HepG2 (cell line): ENCODE results near the gene ZBTB8OS. TPM values are rescaled to one million over a fixed set of nuclear protein-coding genes. Genes with fewer than 3 reads are reported as not detected.
A peak's percentile ranks its signal among the peaks of the same experiment; 100 is the strongest.

Experiments
- ATAC-seq: fragments of 200-7000 bp; cut with Tn5 transposase; 3 replicates; pipeline ENCODE4 v1.9.1; 2020; ENCODE audit warnings: mild to moderate bottlenecking, moderate library complexity
- BruUV-seq: library from RNA; stranded (reverse); fragments of 400-500 nt; replicated peaks from 2 replicates; lab custom pipeline; 2021; lab: Mats Ljungman, UMichigan
- CTCF ChIA-PET: fragments of 300-600 bp; formaldehyde crosslinking; extraction: SDS; loops from one replicate; lab custom pipeline; 2021; ENCODE audit warnings: low total read pairs, inconsistent platforms, low intra/inter-chr PET ratio; lab: Yijun Ruan, JAX
- POLR2A ChIA-PET: fragments of 350-600 bp; sonication (Branson Sonifier 250); formaldehyde crosslinking; loops from one replicate; lab custom pipeline; 2020; ENCODE audit warnings: antibody characterized with exemption, inconsistent platforms; lab: Yijun Ruan, JAX
- DNase-seq: peaks from one replicate; pipeline ENCODE4 v3.0.0-alpha.2; 2015; ENCODE audit warnings: low spot score
- FAIRE-seq: peaks from 3 replicates; lab custom pipeline; 2011; peaks lifted over from hg19 to GRCh38; lab: Jason Lieb, UNC
- H2AFZ ChIP-seq: one replicate; pipeline ENCODE4 v1.6.1; 2011; ENCODE audit warnings: low read length, inconsistent platforms
- H3K27ac ChIP-seq: fragments of 300-600 bp; 3 replicates; pipeline ENCODE4 v1.8.0; 2011; ENCODE audit warnings: mixed run types, mild to moderate bottlenecking, mixed read lengths, low read length, inconsistent platforms; ENCODE audit not compliant: insufficient read depth; ENCODE audit errors: extremely low read length
- H3K27me3 ChIP-seq, 2 experiments: fragments of 200-600 bp in 1 of 2; 2 replicates in 1 of 2; 3 replicates in 1 of 2; pipeline versions ENCODE4 v1.6.0 to v1.8.0; 2011; ENCODE audit warnings: low read length in 2 of 2, mild to moderate bottlenecking in 2 of 2, moderate library complexity in 2 of 2, inconsistent platforms in 1 of 2; ENCODE audit not compliant: insufficient read depth in 2 of 2, control insufficient read depth in 1 of 2
- H3K36me3 ChIP-seq, 2 experiments: fragments of 200-600 bp in 1 of 2; replicated peaks in 1 of 2; 2 replicates in 1 of 2; 3 replicates in 1 of 2; pipeline versions ENCODE4 v1.5.1 to v1.8.0; 2011; ENCODE audit warnings: low read length in 2 of 2, inconsistent platforms in 1 of 2; ENCODE audit not compliant: insufficient read depth in 2 of 2, control insufficient read depth in 1 of 2
- H3K4me1 ChIP-seq: 2 replicates; pipeline ENCODE4 v1.5.1; 2012; ENCODE audit warnings: low read length, inconsistent platforms; ENCODE audit not compliant: insufficient read depth
- H3K4me2 ChIP-seq: 2 replicates; pipeline ENCODE4 v1.6.0; 2011; ENCODE audit warnings: low read depth, low read length, inconsistent platforms
- H3K4me3 ChIP-seq, 3 experiments: fragments of 200-600 bp in 1 of 3; sonication (generic), shearing (Covaris generic) in 1 of 3; replicated peaks in 1 of 3; 2 replicates each; pipeline ENCODE4 v1.5.1; 2011 to 2016; ENCODE audit warnings: low read length in 3 of 3, inconsistent platforms in 2 of 3, low read depth in 2 of 3, mild to moderate bottlenecking in 2 of 3, control low read depth in 1 of 3, mixed read lengths in 1 of 3; ENCODE audit not compliant: insufficient read depth in 1 of 3
- H3K79me2 ChIP-seq: one replicate; pipeline ENCODE4 v1.6.1; 2011; ENCODE audit warnings: low read length, inconsistent platforms; ENCODE audit not compliant: insufficient read depth
- H3K9ac ChIP-seq: 2 replicates; pipeline ENCODE4 v1.6.0; 2011; ENCODE audit warnings: mild to moderate bottlenecking, low read depth, low read length, inconsistent platforms; ENCODE audit not compliant: insufficient read depth
- H3K9me3 ChIP-seq: 2 replicates; pipeline ENCODE4 v1.5.1; 2012; ENCODE audit warnings: mild to moderate bottlenecking, low read length
- H4K20me1 ChIP-seq: 2 replicates; pipeline ENCODE4 v1.6.0; 2011; ENCODE audit warnings: inconsistent platforms, mild to moderate bottlenecking, low read length, moderate library complexity; ENCODE audit not compliant: insufficient read depth
- ATF7 ChIP-seq, 2 experiments: fragments of 450-650 bp in 1 of 2; sonication (generic) in 1 of 2; formaldehyde crosslinking in 1 of 2; IDR thresholded peaks; 2 replicates each; pipeline versions ENCODE4 v1.4.0 to v1.6.1; 2016 to 2020; ENCODE audit warnings: antibody characterized with exemption in 1 of 2, mild to moderate bottlenecking in 1 of 2, missing genetic modification reagents in 1 of 2
- FOXA1 ChIP-seq, 2 experiments: fragments of 450-650 bp in 1 of 2; sonication (generic) in 1 of 2; formaldehyde crosslinking in 1 of 2; IDR thresholded peaks; 2 replicates each; pipeline versions ENCODE4 v1.4.0 to v1.6.1; 2016 to 2020; ENCODE audit warnings: missing genetic modification reagents in 1 of 2
- MXD1 ChIP-seq: sonication (generic); formaldehyde crosslinking; IDR thresholded peaks from 2 replicates; pipeline ENCODE4 v1.4.0; 2020; ENCODE audit warnings: mild to moderate bottlenecking, missing genetic modification reagents
- NFATC3 ChIP-seq: sonication (generic); formaldehyde crosslinking; IDR thresholded peaks from 2 replicates; pipeline ENCODE4 v1.5.1; 2020; ENCODE audit warnings: mild to moderate bottlenecking, missing genetic modification reagents
- ZNF441 ChIP-seq: sonication (generic); formaldehyde crosslinking; IDR thresholded peaks from 2 replicates; pipeline ENCODE4 v1.7.0; 2021; ENCODE audit warnings: missing genetic modification reagents, borderline replicate concordance
- ZNF788 ChIP-seq: sonication (generic); formaldehyde crosslinking; IDR thresholded peaks from 2 replicates; pipeline ENCODE4 v1.5.0; 2020; ENCODE audit warnings: mild to moderate bottlenecking, missing genetic modification reagents, borderline replicate concordance
- WGBS: methylation state at CpG from one replicate; pipeline ENCODE4 v1.1.6; 2017; ENCODE audit warnings: low lambda C conversion rate; 5-methylcytosine and 5-hydroxymethylcytosine counted together
- in situ Hi-C: cut with HindIII; loops from 2 replicates; pipeline ENCODE4 v1.10.0; 2017; ENCODE audit warnings: low pct_unique_long_range_greater_than_20kb; ENCODE audit not compliant: extremely low pct_ligation_motif_present
- intact Hi-C: fragments of 100-400 bp; cut with micrococcal nuclease; formaldehyde crosslinking; loops from one replicate; pipeline ENCODE4 v1.10.0; 2022; ENCODE audit not compliant: unreplicated experiment
- polyA plus RNA-seq, 8 experiments: library from polyadenylated mRNA; depleted of rRNA in 3 of 8; stranded (reverse) in 7 of 8; unstranded in 1 of 8; fragments of >200 nt; fragmentation: Illumina TruSeq in 4 of 8; extraction: Trizol in 4 of 8; gene quantifications; 2 replicates each; pipeline versions ENCODE4 v1.2.1 to v1.2.3, GENCODE V29; 2011 to 2016; ENCODE audit warnings: low read depth in 4 of 8, missing spikeins in 1 of 8, mixed read lengths in 1 of 8; ENCODE audit not compliant: insufficient read depth in 1 of 8
- total RNA-seq, 5 experiments: library from RNA; depleted of rRNA; stranded (reverse); fragments of >200 nt; fragmentation: Illumina TruSeq; extraction: Trizol; gene quantifications; 2 replicates each; pipeline ENCODE4 v1.2.3, GENCODE V29; 2016; ENCODE audit warnings: low read depth in 1 of 5

Gene ZBTB8OS
- total and polyA plus RNA-seq, 2 of the 13 experiments (the other 11 are each of a cell fraction or from before 2014, with no cell fraction given), result 57.7 to 84.8 TPM

- TF ChIP-seq ZNF788 (no peak), MXD1 (CRISPR knock-in tag) (no peak), ZNF441 (no peak)
Measured at GRCh38 chr1:32627596-32628162, 22.7 kb downstream of the ZBTB8OS start (continued).

DNA sequence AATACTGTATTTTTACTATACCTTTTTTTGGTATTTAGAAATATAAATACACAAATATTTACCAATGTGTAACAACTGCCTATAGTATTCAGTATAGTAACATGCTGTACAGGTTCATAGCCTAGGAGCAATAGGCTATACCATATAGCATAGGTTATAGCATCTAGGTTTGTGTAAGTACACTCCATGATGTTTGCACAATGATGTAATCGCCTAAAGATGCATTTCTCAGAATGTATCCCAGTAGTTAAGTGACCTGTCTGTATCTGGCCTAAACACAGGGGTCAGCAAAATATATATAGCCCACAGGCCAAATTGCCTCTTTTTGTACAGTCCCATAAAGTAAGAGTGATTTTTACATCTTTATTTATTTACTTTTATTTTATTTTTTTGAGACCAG is 24.2 kb downstream of the ZBTB8OS start:
- FAIRE-seq (no peak), DNase-seq (no peak), ATAC-seq (no peak)
- Histone ChIP-seq H3K36me3 (peaks cover 4 to 23% of the 10 kb centered on the region in 2 experiments; a peak in 4 of 5 replicates), H3K27ac (no peak overlapping the region), H3K9ac (no peak overlapping the region), H3K4me2 (no peak overlapping the region), H3K4me3 (no peak overlapping the region), H4K20me1 (no peaks in the 10 kb centered on the region), H2AFZ (no peak overlapping the region), H3K9me3 (no peaks in the 10 kb centered on the region), H3K79me2 (no peaks in the 10 kb centered on the region), H3K27me3 (no peaks in the 10 kb centered on the region; a peak in 1 of 5 replicates), H3K4me1 (no peaks in the 10 kb centered on the region)
- POLR2A ChIA-PET, result no interaction called here
- TF ChIP-seq ATF7 (IDR thresholded peaks at IDR 0.05) (0 out of 2 replicates have a peak, but pooled peaks have one; percentile 8), ATF7 (CRISPR knock-in tag; IDR thresholded peaks at IDR 0.05) (no peak), FOXA1 (IDR thresholded peaks at IDR 0.05) (no peak), FOXA1 (CRISPR knock-in tag; IDR thresholded peaks at IDR 0.05) (peak; percentile 31; the same call in 1 of the 2 replicates), NFATC3 (CRISPR knock-in tag) (no peak)
- in situ Hi-C loops (no loop called here), intact Hi-C loops (no loop called here)
- CTCF ChIA-PET, result no interaction called here
- WGBS, result 93% methylated on average over 1 of the region's 1 CpG
- BruUV-seq, result no TSS peak
